Astrocyte (in vitro differentiated cells and primary cell): ENCODE data around the gene PDGFC. TPM values are rescaled to one million over a fixed set of nuclear protein-coding genes. Genes with fewer than 3 reads are reported as not detected.

Experiments used
- DNase-seq: peaks from one replicate; pipeline ENCODE4 v3.0.0-alpha.2; 2010; ENCODE audit warnings: low read depth
- FAIRE-seq: peaks from 2 replicates; lab custom pipeline; 2011; peaks lifted over from hg19 to GRCh38; lab: Jason Lieb, UNC
- H2AFZ ChIP-seq: 2 replicates; pipeline ENCODE4 v1.6.0; 2012; ENCODE audit warnings: low read depth, low read length, inconsistent platforms
- H3K27ac ChIP-seq: 2 replicates; pipeline ENCODE4 v1.5.1; 2011; ENCODE audit warnings: low read depth, low read length, inconsistent platforms
- H3K27me3 ChIP-seq: 2 replicates; pipeline ENCODE4 v1.6.0; 2011; ENCODE audit warnings: low read length, inconsistent platforms; ENCODE audit not compliant: insufficient read depth
- H3K36me3 ChIP-seq: 2 replicates; pipeline ENCODE4 v1.5.1; 2011; ENCODE audit warnings: low read length, inconsistent platforms; ENCODE audit not compliant: insufficient read depth
- H3K4me1 ChIP-seq: 2 replicates; pipeline ENCODE4 v1.5.1; 2011; ENCODE audit warnings: low read length, inconsistent platforms; ENCODE audit not compliant: insufficient read depth
- H3K4me2 ChIP-seq: 2 replicates; pipeline ENCODE4 v1.6.0; 2012; ENCODE audit warnings: low read length, inconsistent platforms
- H3K4me3 ChIP-seq: 2 replicates; pipeline ENCODE4 v1.5.1; 2011; ENCODE audit warnings: low read depth, mild to moderate bottlenecking, low read length, inconsistent platforms; ENCODE audit not compliant: insufficient read depth
- H3K79me2 ChIP-seq: 2 replicates; pipeline ENCODE4 v1.6.0; 2012; ENCODE audit warnings: mild to moderate bottlenecking, low read length, inconsistent platforms; ENCODE audit not compliant: insufficient read depth
- H3K9ac ChIP-seq: 2 replicates; pipeline ENCODE4 v1.6.0; 2012; ENCODE audit warnings: mild to moderate bottlenecking, low read length, inconsistent platforms
- H3K9me3 ChIP-seq: 2 replicates; pipeline ENCODE4 v1.5.1; 2012; ENCODE audit warnings: low read depth, mild to moderate bottlenecking, low read length, inconsistent platforms; ENCODE audit not compliant: insufficient read depth
- H4K20me1 ChIP-seq: 2 replicates; pipeline ENCODE4 v1.6.0; 2012; ENCODE audit warnings: low read length, inconsistent platforms; ENCODE audit not compliant: insufficient read depth
- H3K27ac Mint-ChIP-seq: one replicate; pipeline ENCODE4 v1.8.0; 2021; ENCODE audit warnings: mild to moderate bottlenecking, mixed read lengths; ENCODE audit not compliant: unreplicated experiment
- H3K27me3 Mint-ChIP-seq: one replicate; pipeline ENCODE4 v1.8.0; 2021; ENCODE audit warnings: low read depth, mixed read lengths; ENCODE audit not compliant: unreplicated experiment
- H3K36me3 Mint-ChIP-seq: one replicate; pipeline ENCODE4 v1.8.0; 2021; ENCODE audit warnings: low read depth, mixed read lengths; ENCODE audit not compliant: unreplicated experiment
- H3K4me1 Mint-ChIP-seq: one replicate; pipeline ENCODE4 v1.8.0; 2021; ENCODE audit warnings: low read depth, mixed read lengths; ENCODE audit not compliant: unreplicated experiment
- H3K4me3 Mint-ChIP-seq: one replicate; pipeline ENCODE4 v1.8.0; 2021; ENCODE audit warnings: mild to moderate bottlenecking, moderate library complexity, mixed read lengths; ENCODE audit not compliant: unreplicated experiment
- H3K9me3 Mint-ChIP-seq: one replicate; pipeline ENCODE4 v1.8.0; 2021; ENCODE audit warnings: mild to moderate bottlenecking, mixed read lengths; ENCODE audit not compliant: unreplicated experiment
- CTCF ChIP-seq: IDR thresholded peaks from 2 replicates; pipeline ENCODE4 v1.5.1; 2011; ENCODE audit warnings: low read depth, mild to moderate bottlenecking, inconsistent platforms, low read length, moderate library complexity; ENCODE audit not compliant: insufficient read depth
- EZH2 ChIP-seq: IDR thresholded peaks from 2 replicates; pipeline ENCODE4 v1.6.1; 2012; ENCODE audit warnings: mild to moderate bottlenecking, low read length, inconsistent platforms; ENCODE audit not compliant: insufficient read depth
- total RNA-seq: library from RNA; stranded (reverse); gene quantifications from 2 replicates; pipeline ENCODE4 v1.2.1, GENCODE V29; 2021

The PDGFC gene
- total RNA-seq, 1 donor from 2014 or later: 167 TPM

GRCh38 chr4:156765277-156765676 lies 206.3 kb downstream of the PDGFC start:
- peaks cover 29% of the 10 kb centered on the region for H3K36me3 ChIP-seq
- FAIRE-seq: no peak
- peaks cover 17% of the 10 kb centered on the region for H3K4me1 ChIP-seq
- Mint-ChIP-seq H3K36me3 (peaks cover 26% of the 10 kb centered on the region), H3K9me3 (no peaks in the 10 kb centered on the region), H3K4me1 (peaks cover 34% of the 10 kb centered on the region), H3K27me3 (no peaks in the 10 kb centered on the region), H3K27ac (no peak overlapping the region), H3K4me3 (no peak overlapping the region)
- no peak overlapping the region for H2AFZ ChIP-seq
- no peaks in the 10 kb centered on the region for H3K79me2 ChIP-seq
- no peaks in the 10 kb centered on the region for H3K27me3 ChIP-seq
- no peak overlapping the region for H3K9ac ChIP-seq
- peak overlapping the region; percentile 30 for H3K27ac ChIP-seq
- peak; percentile 52 for DNase-seq
- TF ChIP-seq EZH2: no peak
- no peak for TF ChIP-seq CTCF
- no peak overlapping the region for H3K4me2 ChIP-seq
- no peak overlapping the region for H3K4me3 ChIP-seq
- no peaks in the 10 kb centered on the region for H4K20me1 ChIP-seq
- no peaks in the 10 kb centered on the region for H3K9me3 ChIP-seq

GRCh38 chr4:156764846-156765245 lies 206.8 kb downstream of the PDGFC start:
- H3K4me3 ChIP-seq: no peak overlapping the region
- no peaks in the 10 kb centered on the region for H3K27me3 Mint-ChIP-seq
- peaks cover 17% of the 10 kb centered on the region for H3K4me1 ChIP-seq
- no peaks in the 10 kb centered on the region for H3K9me3 ChIP-seq
- TF ChIP-seq CTCF (no peak), EZH2 (no peak)
- peaks cover 30% of the 10 kb centered on the region for H3K36me3 ChIP-seq
- H3K36me3 Mint-ChIP-seq: peaks cover 26% of the 10 kb centered on the region
- H4K20me1 ChIP-seq: no peaks in the 10 kb centered on the region
- H3K4me3 Mint-ChIP-seq: no peak overlapping the region
- H3K27ac Mint-ChIP-seq: peak overlapping the region; percentile 58
- peak; percentile 54 for FAIRE-seq
- peak; percentile 25 for DNase-seq
- no peaks in the 10 kb centered on the region for H3K27me3 ChIP-seq
- peaks cover 30% of the 10 kb centered on the region for H3K4me1 Mint-ChIP-seq
- no peaks in the 10 kb centered on the region for H3K79me2 ChIP-seq
- no peak overlapping the region for H3K4me2 ChIP-seq
- H2AFZ ChIP-seq: no peak overlapping the region
- no peaks in the 10 kb centered on the region for H3K9me3 Mint-ChIP-seq
- peak overlapping the region; percentile 30 for H3K27ac ChIP-seq
- no peak overlapping the region for H3K9ac ChIP-seq

GRCh38 chr4:156764145-156764544 lies 207.5 kb downstream of the PDGFC start:
- Histone ChIP-seq H3K36me3 (peaks cover 30% of the 10 kb centered on the region), H3K9ac (no peak overlapping the region), H3K79me2 (no peaks in the 10 kb centered on the region), H3K4me3 (no peak overlapping the region), H3K4me1 (peaks cover 17% of the 10 kb centered on the region), H3K27ac (peak overlapping the region; percentile 33), H4K20me1 (no peaks in the 10 kb centered on the region), H2AFZ (no peak overlapping the region), H3K4me2 (no peak overlapping the region), H3K9me3 (no peaks in the 10 kb centered on the region), H3K27me3 (no peaks in the 10 kb centered on the region)
- H3K9me3 Mint-ChIP-seq: no peaks in the 10 kb centered on the region
- DNase-seq: peak; percentile 92
- H3K27me3 Mint-ChIP-seq: no peaks in the 10 kb centered on the region
- peaks cover 26% of the 10 kb centered on the region for H3K4me1 Mint-ChIP-seq
- H3K36me3 Mint-ChIP-seq: peaks cover 26% of the 10 kb centered on the region
- TF ChIP-seq EZH2: no peak
- no peak for TF ChIP-seq CTCF
- H3K27ac Mint-ChIP-seq: peak overlapping the region; percentile 2
- peak; percentile 26 for FAIRE-seq
- H3K4me3 Mint-ChIP-seq: no peak overlapping the region
